EH (cell line): ENCODE measurements around the gene CTNNA2.
A peak's percentile ranks its signal among the peaks of the same experiment; 100 is the strongest.

Experiments
- DNase-seq: peaks from one replicate; pipeline ENCODE4 v3.0.0-alpha.2; 2015; ENCODE audit warnings: low read depth

CTNNA2 gene

DNA sequence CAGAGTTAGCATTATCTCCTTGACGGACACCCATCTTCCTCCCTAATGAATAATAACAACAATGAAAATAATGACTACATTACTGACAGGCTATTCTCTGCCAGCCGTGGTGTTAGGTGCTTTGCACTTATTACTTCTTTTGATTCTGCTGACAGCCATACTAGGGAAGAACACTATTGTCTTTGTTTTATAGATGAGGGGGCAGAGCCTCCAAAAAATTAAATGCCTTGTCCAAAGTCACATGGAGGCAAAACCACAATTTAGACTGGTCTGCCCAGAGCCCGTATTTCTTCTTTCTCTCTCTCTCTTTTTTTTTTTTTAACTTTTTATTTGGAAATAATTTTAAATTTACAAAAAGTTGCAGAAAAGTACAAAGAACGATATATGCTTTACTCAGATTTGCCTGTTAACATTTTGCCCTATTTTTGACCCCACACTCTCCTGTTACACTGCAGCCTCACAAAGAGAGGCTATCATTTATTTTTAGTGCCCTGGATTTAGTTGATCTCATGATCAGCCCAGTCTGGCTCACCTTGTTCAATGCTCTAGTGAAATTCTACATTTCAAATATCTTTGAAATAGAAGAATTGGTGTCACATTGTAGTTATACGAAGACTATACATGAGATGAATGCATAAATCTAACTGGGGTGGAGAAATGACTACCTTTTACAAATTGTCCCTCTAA, 422.3 kb downstream of the CTNNA2 start:
- DNase-seq, result no peak

DNA sequence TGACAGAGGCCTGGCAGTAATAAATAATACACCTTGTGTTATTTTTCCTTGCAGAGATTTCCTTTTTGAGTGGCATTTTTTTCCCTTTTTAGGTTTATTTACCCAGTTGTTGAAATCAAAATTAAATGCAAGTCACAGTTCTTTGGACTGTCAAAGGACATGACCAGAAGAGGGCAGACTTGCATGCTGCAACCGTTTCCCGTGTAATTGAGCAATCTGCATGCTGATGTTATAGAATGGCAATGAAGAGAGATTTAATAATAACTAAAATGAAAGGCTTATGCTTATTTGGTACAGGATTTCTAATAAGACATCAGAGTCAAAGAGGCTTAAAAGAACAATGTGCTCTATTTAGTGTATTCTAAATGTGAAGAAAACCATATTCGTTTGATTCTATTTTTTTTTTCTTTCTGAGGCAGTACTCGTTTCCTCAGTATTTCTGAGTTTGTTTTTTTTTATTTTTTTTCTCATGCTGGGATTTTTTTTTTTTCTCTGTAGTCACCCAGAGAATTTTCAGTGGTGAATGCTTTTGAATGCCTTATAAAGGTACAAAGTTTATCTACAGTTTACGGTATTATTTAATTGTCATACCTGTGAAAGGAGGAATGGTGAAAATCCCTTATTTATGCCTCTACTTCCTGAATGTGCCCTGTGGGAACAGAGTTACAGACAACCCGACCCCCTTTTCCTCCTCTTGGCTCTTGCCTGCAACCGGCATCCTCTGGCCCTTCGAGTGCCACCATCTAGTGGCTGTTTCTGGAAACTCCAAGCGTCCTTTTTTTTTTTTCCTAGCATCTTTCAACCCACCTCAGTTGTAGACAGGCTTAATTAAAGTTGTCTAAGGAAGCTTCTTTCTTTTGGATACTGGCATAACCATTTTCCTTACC, 423.2 kb downstream of the CTNNA2 start:
- DNase-seq, result peak; percentile 67

DNA sequence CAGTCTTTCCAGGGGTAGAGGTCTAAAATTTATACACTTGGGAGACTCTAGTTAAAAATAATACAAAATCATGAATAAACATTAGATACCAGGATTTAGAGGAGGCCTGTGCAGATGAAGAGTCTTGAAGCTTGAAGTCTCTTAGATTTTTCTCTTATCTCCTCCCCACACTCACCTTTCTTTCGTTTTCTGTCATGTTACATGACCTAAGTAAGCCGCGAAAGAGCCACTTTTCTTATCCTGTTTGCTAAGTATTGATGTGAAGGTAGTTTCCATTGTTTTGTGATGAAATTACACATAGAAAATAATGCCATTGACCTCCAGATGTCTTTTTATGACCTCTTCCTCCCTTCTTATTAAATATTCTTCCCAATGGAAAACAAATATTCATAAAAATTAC, 423.9 kb downstream of the CTNNA2 start:
- DNase-seq, result no peak

GRCh38 chr2:79938648-79939047, 425.8 kb downstream of the CTNNA2 start:
- DNase-seq, result no peak

- no peak for DNase-seq
These were observed 427.5 kb downstream of the CTNNA2 start for GRCh38 chr2:79940364-79940763.

DNA sequence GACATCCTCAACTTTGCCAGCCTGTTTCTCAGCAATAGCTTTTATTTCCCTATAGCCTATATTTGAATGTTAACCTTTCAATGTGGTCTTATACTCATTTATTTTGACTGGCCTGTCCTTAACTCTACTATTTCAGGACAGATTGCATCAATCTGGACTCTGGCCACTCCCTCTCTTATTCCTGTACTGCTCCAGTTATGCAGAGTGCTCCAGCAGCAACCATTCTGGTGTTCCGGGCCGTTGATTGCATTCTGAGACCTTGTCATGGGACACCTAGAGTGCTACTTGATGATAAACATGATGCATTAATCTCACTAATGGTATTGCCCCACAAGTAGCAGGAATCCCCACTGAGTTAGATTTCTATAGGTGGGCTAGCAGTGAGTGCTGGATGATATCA, 428.3 kb downstream of the CTNNA2 start:
- no peak for DNase-seq

GRCh38 chr2:79944205-79944604, 431.4 kb downstream of the CTNNA2 start:
- DNase-seq, result no peak

GRCh38 chr2:79945653-79946445, 433.0 kb downstream of the CTNNA2 start:
- DNase-seq, result no peak

DNA sequence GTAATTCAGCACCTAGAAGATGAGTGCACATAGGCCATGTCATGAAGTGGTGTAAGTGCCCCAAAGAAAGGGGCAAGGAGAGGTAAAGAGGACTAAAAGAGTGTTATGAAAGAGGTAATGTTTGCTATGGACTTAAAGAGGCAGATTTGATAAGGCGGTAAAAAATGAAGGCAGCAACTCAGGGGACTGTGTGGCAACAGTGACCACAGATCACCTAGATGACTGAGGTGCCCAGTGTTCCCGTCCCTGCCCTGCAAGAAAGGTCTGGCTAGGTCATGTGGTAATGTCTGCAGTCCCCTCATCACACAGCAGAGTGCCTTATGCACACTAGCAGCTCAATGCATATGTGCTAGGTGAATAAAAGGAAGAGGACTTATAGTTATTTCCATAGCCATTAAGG, 434.9 kb downstream of the CTNNA2 start:
- no peak for DNase-seq

DNA sequence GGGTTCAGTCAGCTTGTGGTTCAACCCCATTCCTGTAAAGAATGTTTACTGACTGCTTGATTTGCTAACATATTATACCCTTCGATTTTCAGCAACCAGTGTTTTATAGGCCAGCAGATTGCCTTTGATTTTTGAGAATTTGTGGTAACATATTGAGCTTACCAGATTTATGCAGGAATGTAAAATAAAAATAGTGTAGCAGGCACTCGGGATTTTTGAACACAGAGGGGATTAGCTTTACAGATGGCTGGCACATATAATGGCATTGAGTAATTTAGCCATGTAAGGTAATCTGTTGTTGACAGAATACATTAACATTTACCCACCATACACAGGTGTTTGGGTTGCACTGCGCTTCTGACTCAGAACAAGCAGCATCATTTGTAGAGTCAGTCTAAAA, 437.7 kb downstream of the CTNNA2 start:
- no peak for DNase-seq

DNA sequence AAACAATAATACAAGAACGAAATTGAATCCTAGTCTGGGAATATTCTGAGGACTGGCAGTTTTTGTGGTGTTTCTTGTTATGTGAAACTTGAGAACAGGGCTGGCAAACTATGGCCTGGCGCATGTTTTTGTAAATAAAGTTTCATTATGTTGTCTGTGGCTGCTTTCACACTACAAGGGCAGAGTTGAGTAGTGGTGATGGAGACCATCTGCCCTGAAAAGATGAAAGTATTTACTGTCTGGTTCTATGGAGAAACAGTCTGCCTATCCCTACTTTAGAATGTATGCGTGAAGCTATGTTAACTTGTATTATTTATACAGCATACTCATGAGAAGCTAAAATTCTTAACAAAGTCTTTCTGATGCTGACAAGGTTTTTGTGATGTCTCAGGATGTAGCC, 439.8 kb downstream of the CTNNA2 start:
- no peak for DNase-seq

DNA sequence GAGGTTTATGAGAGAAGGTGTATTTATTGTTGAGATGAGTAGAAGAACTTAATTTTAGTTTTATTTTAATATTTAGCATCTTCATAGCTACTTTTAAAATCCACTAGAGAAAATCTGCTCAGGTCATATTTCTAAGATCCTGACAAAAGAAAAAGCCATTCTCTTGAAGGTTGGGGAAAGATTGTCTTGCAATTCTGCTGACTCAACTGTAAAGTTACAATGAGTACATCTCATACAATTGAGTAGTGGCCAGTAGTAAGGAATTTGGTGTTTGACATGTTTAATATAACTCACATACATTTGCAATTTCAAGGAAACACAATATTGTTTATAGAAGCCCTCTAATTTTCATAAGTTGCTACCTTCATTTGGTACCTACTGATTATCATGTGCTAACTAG, 447.2 kb downstream of the CTNNA2 start:
- DNase-seq, result no peak

DNA sequence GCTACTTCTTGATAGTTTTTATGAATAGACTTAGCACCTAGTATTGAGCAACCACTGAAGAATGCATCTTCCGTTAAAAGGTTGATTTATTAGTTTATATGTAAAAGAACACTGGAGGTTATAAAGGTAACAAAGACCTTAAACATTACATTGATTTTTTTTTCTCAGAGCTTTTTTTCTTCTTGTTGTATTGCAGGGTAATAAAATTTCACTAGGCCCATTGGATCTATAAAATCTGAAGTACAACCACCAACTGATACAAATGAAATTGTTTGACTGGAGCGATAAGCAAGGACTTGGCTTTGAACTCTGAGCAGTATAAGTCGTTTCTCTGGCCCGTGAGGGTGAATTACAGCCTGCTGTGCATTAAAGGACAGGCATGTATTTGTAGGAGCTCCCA, 447.7 kb downstream of the CTNNA2 start:
- no peak for DNase-seq

GRCh38 chr2:79964966-79965365, 452.1 kb downstream of the CTNNA2 start:
- DNase-seq, result no peak

DNA sequence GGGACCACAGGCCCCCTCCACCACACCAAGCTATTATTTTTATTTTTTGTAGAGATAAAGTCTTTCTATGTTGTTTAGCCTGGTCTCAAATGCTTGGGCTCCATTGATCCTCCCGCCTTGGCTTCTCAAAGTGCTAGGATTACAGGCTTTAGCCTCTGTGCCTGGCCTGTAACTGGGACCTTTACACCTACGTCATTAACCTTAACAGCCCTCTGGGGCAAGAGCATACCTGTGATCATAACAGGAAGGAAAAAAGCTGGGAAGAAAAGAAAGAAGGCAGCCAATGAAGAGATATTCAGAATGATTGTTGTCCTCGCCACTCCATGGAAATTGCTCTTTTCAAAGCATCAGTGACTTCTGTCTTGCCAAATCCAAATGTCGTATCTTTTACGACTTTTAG, 453.5 kb downstream of the CTNNA2 start:
- no peak for DNase-seq

DNA sequence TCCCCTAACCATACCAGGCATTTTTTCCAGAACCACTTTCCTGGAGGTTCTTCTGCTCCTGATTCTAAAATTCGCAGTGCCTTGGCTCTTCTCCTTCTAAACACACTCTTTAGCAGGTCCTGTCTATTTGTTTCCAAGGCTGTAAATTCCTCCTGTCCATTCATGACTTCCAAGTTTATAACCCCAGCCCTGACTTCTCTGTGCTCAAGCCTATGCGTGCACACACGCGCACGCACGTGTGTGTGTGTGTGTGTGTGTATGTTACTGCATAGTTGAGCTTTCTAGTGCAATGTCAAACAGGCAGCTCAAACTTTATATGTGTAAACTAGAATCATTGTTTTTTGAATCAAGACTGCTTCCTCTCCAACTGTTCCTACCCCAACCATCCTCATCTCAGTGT, 454.0 kb downstream of the CTNNA2 start:
- DNase-seq, result no peak

DNA sequence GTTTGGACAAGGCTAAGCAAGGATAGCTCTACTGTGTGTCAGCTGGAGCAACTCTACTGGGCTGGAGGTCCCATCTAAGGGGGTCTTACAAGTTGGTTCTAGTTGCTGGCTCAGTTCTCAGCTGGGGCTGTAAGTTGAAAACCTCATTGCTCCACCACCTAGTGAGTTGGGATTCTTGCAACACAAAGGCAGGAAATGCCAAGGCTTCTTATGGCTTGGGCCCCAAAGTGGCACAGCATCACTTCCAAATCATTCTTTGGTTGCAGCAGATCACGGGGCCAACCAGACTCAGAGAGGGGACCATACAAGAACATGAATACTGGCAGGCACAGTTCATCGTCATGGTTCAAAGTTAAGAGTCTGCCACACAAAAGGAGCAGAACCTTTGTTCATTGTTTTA, 459.0 kb downstream of the CTNNA2 start:
- DNase-seq, result peak; percentile 56

- no peak for DNase-seq
These were observed 459.8 kb downstream of the CTNNA2 start for GRCh38 chr2:79972661-79973060.

DNA sequence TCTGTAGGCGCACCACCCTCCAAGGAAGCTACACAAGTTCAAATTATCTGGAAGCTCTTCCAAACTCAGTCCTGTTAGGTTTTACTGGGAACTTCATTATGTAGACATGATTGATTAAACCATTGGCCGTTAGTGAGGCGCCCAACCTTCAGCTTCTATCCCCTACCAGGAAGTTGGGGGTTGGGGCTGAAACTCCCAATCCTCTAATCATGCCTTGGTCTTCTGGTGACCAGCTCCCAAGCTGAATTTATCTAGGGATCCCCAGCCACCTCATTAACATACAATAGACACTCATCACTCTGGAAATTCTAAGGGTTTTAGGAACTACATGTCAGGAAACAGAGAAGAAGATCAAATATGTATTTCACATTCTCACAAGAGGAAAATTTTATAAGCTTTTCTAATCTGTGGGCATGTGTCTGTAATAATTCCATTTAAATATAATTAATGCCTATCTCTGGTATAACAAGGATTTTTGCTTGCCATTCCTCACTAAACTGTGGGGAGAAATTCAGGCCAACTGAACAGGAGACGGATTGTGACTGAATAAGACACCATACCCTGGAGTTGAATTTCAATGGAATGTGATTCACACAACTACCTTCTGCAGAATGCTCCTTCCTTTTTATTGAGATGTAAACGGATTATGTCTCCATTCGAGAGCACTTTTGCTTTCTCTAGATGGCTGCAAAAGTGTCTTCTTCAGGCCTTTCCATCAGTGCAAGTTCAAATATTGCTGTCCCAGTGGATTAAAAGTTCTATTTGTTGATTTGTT, 463.1 kb downstream of the CTNNA2 start:
- no peak for DNase-seq

DNA sequence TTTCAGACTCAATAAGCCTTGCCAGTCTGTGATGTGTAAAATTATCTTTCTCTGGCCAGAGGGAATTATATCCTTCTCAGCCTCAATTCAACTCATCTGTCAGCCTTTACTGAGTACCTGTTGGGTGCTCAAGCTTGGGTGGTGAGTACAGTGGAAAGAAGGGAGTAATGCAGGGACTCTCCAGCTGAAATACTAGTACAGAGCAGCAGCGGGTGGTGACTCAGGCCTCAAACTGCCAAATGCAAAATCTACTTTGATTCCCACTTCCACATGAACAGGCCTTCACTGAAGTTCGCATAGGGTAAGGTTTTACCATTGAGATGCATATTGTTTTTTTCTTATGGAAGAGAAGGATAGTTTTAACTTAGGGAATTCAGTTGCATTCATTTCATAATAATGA, 464.9 kb downstream of the CTNNA2 start:
- no peak for DNase-seq

DNA sequence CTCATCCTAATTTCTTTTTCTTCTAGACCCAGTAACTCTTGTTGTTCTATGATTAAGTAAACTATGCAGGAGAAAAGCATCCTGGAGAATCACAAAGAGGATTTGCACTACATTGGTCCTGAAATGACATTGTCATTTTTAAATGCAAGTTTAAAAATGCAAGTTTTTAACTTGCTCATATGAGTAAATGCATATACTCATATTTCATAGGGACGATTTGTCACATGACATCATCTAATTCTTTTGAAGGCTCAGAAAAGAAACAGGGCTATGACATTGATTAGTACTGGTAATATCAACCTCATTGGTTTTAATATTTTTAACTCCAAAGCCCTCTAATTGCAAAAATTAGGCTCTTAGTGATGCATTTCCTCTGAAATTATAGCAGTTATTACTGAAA, 467.3 kb downstream of the CTNNA2 start:
- DNase-seq, result no peak

- no peak for DNase-seq
These were observed 468.0 kb downstream of the CTNNA2 start for GRCh38 chr2:79980816-79981215.
